Loucy (cell line): ENCODE measurements around the gene SLC9A5.

Experiments used
- H2AFZ ChIP-seq: fragments of 200-600 bp; sonication (generic); 2 replicates; pipeline ENCODE4 v1.6.0; 2016; ENCODE audit warnings: antibody characterized with exemption, mild to moderate bottlenecking, low read length, moderate library complexity
- H3F3A ChIP-seq: fragments of 200-600 bp; 2 replicates; pipeline ENCODE4 v1.6.0; 2016; ENCODE audit warnings: antibody characterized with exemption, low read depth, mild to moderate bottlenecking
- H3K27me3 ChIP-seq: fragments of 200-600 bp; sonication (generic); 2 replicates; pipeline ENCODE4 v1.6.1; 2014; ENCODE audit warnings: low read length, mild to moderate bottlenecking; ENCODE audit not compliant: insufficient read depth, poor library complexity, severe bottlenecking
- H3K36me3 ChIP-seq: fragments of 200-600 bp; sonication (generic); 2 replicates; pipeline ENCODE4 v1.6.1; 2016; ENCODE audit warnings: low read length; ENCODE audit not compliant: insufficient read depth
- H3K4me1 ChIP-seq: fragments of 200-600 bp; sonication (generic); 2 replicates; pipeline ENCODE4 v1.5.1; 2014; ENCODE audit warnings: low read length, mild to moderate bottlenecking; ENCODE audit not compliant: insufficient read depth, poor library complexity, severe bottlenecking
- H3K4me2 ChIP-seq: fragments of 200-600 bp; sonication (generic); 2 replicates; pipeline ENCODE4 v1.6.0; 2014; ENCODE audit warnings: antibody characterized with exemption, low read length, low read depth, mild to moderate bottlenecking; ENCODE audit not compliant: poor library complexity, severe bottlenecking
- H3K4me3 ChIP-seq: fragments of 200-600 bp; sonication (generic); 2 replicates; pipeline ENCODE4 v1.5.1; 2014; ENCODE audit warnings: low read length, mild to moderate bottlenecking, mixed read lengths; ENCODE audit not compliant: poor library complexity, severe bottlenecking
- H3K79me2 ChIP-seq: fragments of 200-600 bp; sonication (generic); 2 replicates; pipeline ENCODE4 v1.6.1; 2014; ENCODE audit warnings: low read length; ENCODE audit not compliant: insufficient read depth
- H3K9ac ChIP-seq: fragments of 200-600 bp; sonication (generic); 2 replicates; pipeline ENCODE4 v1.6.0; 2014; ENCODE audit warnings: mild to moderate bottlenecking, low read depth, low read length, moderate library complexity; ENCODE audit not compliant: poor library complexity, severe bottlenecking
- H3K9me2 ChIP-seq: fragments of 200-600 bp; sonication (generic); replicated peaks from 2 replicates; pipeline ENCODE4 v1.6.1; 2016; ENCODE audit warnings: low read depth, low read length, mixed read lengths
- H3K9me3 ChIP-seq: fragments of 200-600 bp; sonication (generic); 2 replicates; pipeline ENCODE4 v1.6.1; 2014; ENCODE audit warnings: mild to moderate bottlenecking, antibody characterized with exemption, low read length, low read depth; ENCODE audit not compliant: insufficient read depth
- H4K20me1 ChIP-seq: fragments of 200-600 bp; sonication (generic); 2 replicates; pipeline ENCODE4 v1.6.0; 2014; ENCODE audit warnings: antibody characterized with exemption, low read length, mild to moderate bottlenecking; ENCODE audit not compliant: insufficient read depth, poor library complexity, severe bottlenecking
- EZH2phosphoT487 ChIP-seq: fragments of 200-600 bp; IDR thresholded peaks from 2 replicates; pipeline ENCODE4 v1.6.1; 2018; ENCODE audit warnings: antibody characterized with exemption, mild to moderate bottlenecking, moderate library complexity, borderline replicate concordance
- TF ChIP-seq, protein P1 (sequence below): fragments of 200-600 bp; sonication (generic); conservative IDR thresholded peaks from 2 replicates; pipeline ENCODE4 v1.5.1; 2014; ENCODE audit warnings: mild to moderate bottlenecking, antibody characterized with exemption, low read length

The SLC9A5 gene

DNA sequence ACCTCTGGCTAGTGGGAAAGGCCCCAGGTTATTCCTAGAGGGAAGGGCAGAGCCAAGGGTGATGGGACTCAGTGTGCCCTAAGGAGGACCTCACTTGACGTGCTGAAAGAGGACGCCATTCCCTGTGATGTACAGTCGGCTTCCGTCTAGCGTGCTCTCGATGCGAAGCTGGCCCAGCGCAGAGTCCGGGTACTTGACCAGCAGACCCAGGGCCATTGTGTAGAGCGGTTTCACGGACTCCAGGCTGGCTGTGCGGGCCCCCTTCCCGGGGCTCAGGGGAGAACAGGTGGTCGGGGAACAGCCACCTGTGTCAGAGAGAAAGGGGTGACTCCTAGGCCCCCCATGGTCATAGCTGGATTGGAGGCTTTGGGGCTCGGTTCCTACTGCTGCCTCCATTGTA is 50.5 kb downstream of the SLC9A5 start:
- no peaks in the 10 kb centered on the region for H3K9me3 ChIP-seq
- no peak overlapping the region for H3K4me3 ChIP-seq
- no peaks in the 10 kb centered on the region for H3K4me1 ChIP-seq
- H3K36me3 ChIP-seq, result no peaks in the 10 kb centered on the region
- H3K27me3 ChIP-seq, result no peaks in the 10 kb centered on the region
- H3K4me2 ChIP-seq, result no peak overlapping the region
- no peak overlapping the region for H3K9ac ChIP-seq
- H2AFZ ChIP-seq, result no peak overlapping the region
- TF ChIP-seq, protein P1, sequence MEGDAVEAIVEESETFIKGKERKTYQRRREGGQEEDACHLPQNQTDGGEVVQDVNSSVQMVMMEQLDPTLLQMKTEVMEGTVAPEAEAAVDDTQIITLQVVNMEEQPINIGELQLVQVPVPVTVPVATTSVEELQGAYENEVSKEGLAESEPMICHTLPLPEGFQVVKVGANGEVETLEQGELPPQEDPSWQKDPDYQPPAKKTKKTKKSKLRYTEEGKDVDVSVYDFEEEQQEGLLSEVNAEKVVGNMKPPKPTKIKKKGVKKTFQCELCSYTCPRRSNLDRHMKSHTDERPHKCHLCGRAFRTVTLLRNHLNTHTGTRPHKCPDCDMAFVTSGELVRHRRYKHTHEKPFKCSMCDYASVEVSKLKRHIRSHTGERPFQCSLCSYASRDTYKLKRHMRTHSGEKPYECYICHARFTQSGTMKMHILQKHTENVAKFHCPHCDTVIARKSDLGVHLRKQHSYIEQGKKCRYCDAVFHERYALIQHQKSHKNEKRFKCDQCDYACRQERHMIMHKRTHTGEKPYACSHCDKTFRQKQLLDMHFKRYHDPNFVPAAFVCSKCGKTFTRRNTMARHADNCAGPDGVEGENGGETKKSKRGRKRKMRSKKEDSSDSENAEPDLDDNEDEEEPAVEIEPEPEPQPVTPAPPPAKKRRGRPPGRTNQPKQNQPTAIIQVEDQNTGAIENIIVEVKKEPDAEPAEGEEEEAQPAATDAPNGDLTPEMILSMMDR, result no peak
- TF ChIP-seq EZH2phosphoT487, result no peak
- no peaks in the 10 kb centered on the region for H3K79me2 ChIP-seq
- H3F3A ChIP-seq, result no peaks in the 10 kb centered on the region
- no peaks in the 10 kb centered on the region for H3K9me2 ChIP-seq
- no peaks in the 10 kb centered on the region for H4K20me1 ChIP-seq

DNA sequence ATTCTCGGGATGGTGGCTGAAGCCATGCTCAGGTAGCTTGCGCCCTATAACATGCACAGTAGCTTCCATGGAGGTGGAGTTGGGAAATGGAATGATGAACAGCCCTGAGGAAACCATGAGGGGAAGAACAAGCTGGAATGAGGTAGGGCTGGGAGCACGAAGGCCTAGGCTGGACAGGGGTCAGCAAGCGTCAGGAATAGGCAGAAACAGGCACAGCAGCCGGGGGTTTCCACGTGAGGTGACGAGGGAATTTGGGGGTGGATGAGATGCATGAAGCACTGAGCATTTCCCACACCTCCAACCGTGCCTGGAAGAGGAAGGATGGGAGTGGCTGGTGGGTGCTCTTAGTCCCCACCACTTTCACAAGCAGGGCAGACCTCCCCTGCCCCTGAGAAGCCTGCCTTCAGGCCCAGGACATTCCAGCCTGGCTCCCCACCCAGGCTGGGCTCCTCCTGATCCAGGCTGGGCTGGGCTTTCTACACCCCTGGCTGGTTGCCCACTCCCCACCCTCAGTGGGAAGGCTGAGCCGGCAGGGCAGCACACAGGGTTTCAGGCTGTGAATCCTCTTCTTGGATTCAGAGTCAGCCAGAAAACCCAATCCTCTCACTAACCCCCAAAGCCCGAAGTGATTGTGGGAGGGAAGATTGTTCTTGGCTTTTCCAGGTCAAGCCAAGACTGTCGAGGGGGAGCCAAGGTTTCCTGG is 52.5 kb downstream of the SLC9A5 start:
- Histone ChIP-seq H3K4me2 (no peak overlapping the region), H3F3A (no peaks in the 10 kb centered on the region), H2AFZ (no peak overlapping the region), H3K36me3 (no peaks in the 10 kb centered on the region), H3K4me3 (no peak overlapping the region), H3K9me2 (no peaks in the 10 kb centered on the region), H3K79me2 (no peaks in the 10 kb centered on the region), H4K20me1 (no peaks in the 10 kb centered on the region), H3K9me3 (no peaks in the 10 kb centered on the region), H3K9ac (no peak overlapping the region), H3K27me3 (no peaks in the 10 kb centered on the region), H3K4me1 (no peaks in the 10 kb centered on the region)
- TF ChIP-seq, protein P1, result no peak
- TF ChIP-seq EZH2phosphoT487, result no peak

DNA sequence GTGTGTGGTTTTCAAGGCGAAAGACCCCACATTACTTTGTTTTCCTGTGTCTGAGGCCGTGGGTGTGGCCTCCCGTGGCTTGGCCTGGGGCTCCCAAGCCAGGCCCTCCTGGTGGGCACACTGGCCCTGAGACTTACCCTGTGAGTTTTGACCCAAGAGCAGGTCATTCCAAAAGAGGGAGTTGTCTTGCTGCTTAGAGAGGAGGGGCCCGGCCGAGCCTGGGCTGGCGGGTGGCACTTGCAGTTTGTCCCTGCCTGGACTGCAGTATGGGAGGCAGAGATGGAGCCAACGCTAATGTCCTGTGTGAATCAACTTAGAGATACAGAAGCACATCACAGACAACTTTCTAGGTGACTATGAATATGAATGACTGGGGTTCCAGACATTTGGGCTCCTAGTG is 53.3 kb downstream of the SLC9A5 start:
- H3K4me1 ChIP-seq, result no peaks in the 10 kb centered on the region
- no peak overlapping the region for H3K4me2 ChIP-seq
- no peaks in the 10 kb centered on the region for H3K27me3 ChIP-seq
- no peak overlapping the region for H3K4me3 ChIP-seq
- H4K20me1 ChIP-seq, result no peaks in the 10 kb centered on the region
- no peak overlapping the region for H3K9ac ChIP-seq
- no peak for TF ChIP-seq EZH2phosphoT487
- TF ChIP-seq, protein P1, result no peak
- no peak overlapping the region for H2AFZ ChIP-seq
- no peaks in the 10 kb centered on the region for H3K9me2 ChIP-seq
- no peaks in the 10 kb centered on the region for H3K36me3 ChIP-seq
- no peaks in the 10 kb centered on the region for H3K79me2 ChIP-seq
- no peaks in the 10 kb centered on the region for H3K9me3 ChIP-seq
- no peaks in the 10 kb centered on the region for H3F3A ChIP-seq
